KG1 (cell line): Measurements from ENCODE around the gene ITIH5.
A peak's percentile ranks its signal among the peaks of the same experiment; 100 is the strongest.
"Not testable (repeated sequence)": the region's sequence is repeated elsewhere in the genome, so short reads cannot be mapped to it uniquely, and the experiment has no call there.

ENCODE experiments used
- DNase-seq: peaks from one replicate; lab custom pipeline; 2025; lab: John Stamatoyannopoulos, UW

ITIH5 gene

GRCh38 chr10:7687228-7687907, 20.6 kb upstream of the ITIH5 start:
- peak; percentile 67 for DNase-seq

- DNase-seq: no peak
Observed at GRCh38 chr10:7686351-7687171, 19.8 kb upstream of the ITIH5 start.

GRCh38 chr10:7680078-7680477, 13.3 kb upstream of the ITIH5 start:
- not testable (repeated sequence) for DNase-seq

GRCh38 chr10:7679256-7679655, 12.5 kb upstream of the ITIH5 start:
- no peak for DNase-seq

- no peak for DNase-seq
Observed at GRCh38 chr10:7672341-7673134, 5.8 kb upstream of the ITIH5 start.

- no peak for DNase-seq
Observed at GRCh38 chr10:7670157-7670556, 3.4 kb upstream of the ITIH5 start.

- DNase-seq: no peak
Observed at GRCh38 chr10:7667262-7668141, 736 bp upstream of the ITIH5 start.

- no peak for DNase-seq
Observed at GRCh38 chr10:7665767-7666166, 999 bp downstream of the ITIH5 start.

- DNase-seq: no peak
Observed at GRCh38 chr10:7664707-7665106, 2.1 kb downstream of the ITIH5 start.

- no peak for DNase-seq
Observed at GRCh38 chr10:7662522-7662921, 4.2 kb downstream of the ITIH5 start.

- no peak for DNase-seq
Observed at GRCh38 chr10:7659560-7659959, 7.2 kb downstream of the ITIH5 start.

- DNase-seq: no peak
Observed at GRCh38 chr10:7657552-7657951, 9.2 kb downstream of the ITIH5 start.

- not testable (repeated sequence) for DNase-seq
Observed at GRCh38 chr10:7657079-7657478, 9.7 kb downstream of the ITIH5 start.

GRCh38 chr10:7651853-7652470, 14.8 kb downstream of the ITIH5 start:
- no peak for DNase-seq

GRCh38 chr10:7649673-7650300, 17.0 kb downstream of the ITIH5 start:
- no peak for DNase-seq

GRCh38 chr10:7647062-7647664, 19.6 kb downstream of the ITIH5 start:
- DNase-seq: no peak

GRCh38 chr10:7642491-7643011, 24.2 kb downstream of the ITIH5 start:
- no peak for DNase-seq

- DNase-seq: no peak
Observed at GRCh38 chr10:7635408-7636125, 31.2 kb downstream of the ITIH5 start.

- DNase-seq: no peak
Observed at GRCh38 chr10:7634142-7634894, 32.4 kb downstream of the ITIH5 start.
